DMS114 treated with DMSO at 0.1 percent for 48 hours (cell line): ENCODE measurements around the gene FAM110D.

Source experiments
- DNase-seq: peaks from one replicate; lab custom pipeline; 2025; ENCODE audit not compliant: unreplicated experiment; lab: John Stamatoyannopoulos, UW

The FAM110D gene

GRCh38 chr1:26158908-26159742 lies at the start of gene FAM110D:
Gene FAM110D (plus strand): TSS chr1:26159079. CDS start chr1:26161292, 2,213 bp downstream.
- DNase-seq = no peak

- no peak for DNase-seq
These were observed 49.4 kb upstream of the FAM110D start for GRCh38 chr1:26109229-26110164.

GRCh38 chr1:26110731-26111529 lies 47.9 kb upstream of the FAM110D start:
- DNase-seq = peak; percentile 42

- peak; percentile 79 for DNase-seq
These were observed 47.1 kb upstream of the FAM110D start, which contains the start of gene PDIK1L for GRCh38 chr1:26111530-26112406. Gene PDIK1L (plus strand): TSS chr1:26111824. CDS start chr1:26114309, 2,485 bp downstream.

- no peak for DNase-seq
These were observed 46.5 kb upstream of the FAM110D start for GRCh38 chr1:26112407-26112775.

GRCh38 chr1:26114165-26114927 lies 44.5 kb upstream of the FAM110D start:
- no peak for DNase-seq

GRCh38 chr1:26119892-26120608 lies 38.8 kb upstream of the FAM110D start:
- no peak for DNase-seq

- no peak for DNase-seq
These were observed 36.8 kb upstream of the FAM110D start for GRCh38 chr1:26121854-26122773.

GRCh38 chr1:26122988-26123973 lies 35.6 kb upstream of the FAM110D start:
- DNase-seq = no peak

- no peak for DNase-seq
These were observed 34.2 kb upstream of the FAM110D start for GRCh38 chr1:26124418-26125331.

GRCh38 chr1:26125382-26125781 lies 33.5 kb upstream of the FAM110D start:
- DNase-seq = no peak

GRCh38 chr1:26125946-26126320 lies 32.9 kb upstream of the FAM110D start:
- DNase-seq = no peak

- no peak for DNase-seq
These were observed 32.4 kb upstream of the FAM110D start for GRCh38 chr1:26126321-26127084.
